Measurements from ENCODE around the gene ANAPC4.

ANAPC4 gene

DNA sequence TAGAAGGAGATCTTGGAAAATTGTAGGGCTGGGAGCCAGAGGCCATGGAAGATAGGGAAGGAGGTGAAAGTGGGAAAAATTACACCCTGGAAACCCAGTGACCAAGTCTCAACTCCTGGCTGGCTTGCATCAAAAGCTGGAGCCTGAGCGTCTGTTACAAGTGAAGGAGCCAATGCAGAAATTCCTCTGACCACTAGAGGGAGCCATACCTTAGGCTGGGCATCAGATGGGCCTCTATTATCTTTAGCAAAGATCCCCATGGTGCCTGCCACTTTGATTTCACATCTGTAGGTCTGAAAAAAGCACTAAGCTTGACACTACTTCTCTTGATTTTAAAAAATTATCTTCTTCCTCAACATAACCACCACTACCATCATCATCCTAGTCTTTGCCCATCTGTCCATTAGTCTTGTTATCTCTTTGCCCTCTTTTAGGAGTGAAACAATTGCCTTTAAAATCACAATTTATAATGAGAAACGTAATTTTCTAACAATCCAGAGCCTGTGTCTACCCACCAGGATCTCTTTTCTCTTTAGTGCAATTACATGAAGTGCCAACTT, 62.9 kb downstream of the ANAPC4 start:
- Histone ChIP-seq H3K4me3 (ENCODE audit: low read depth, low read length) (no peak overlapping the region), H3K36me3 (ENCODE audit: control insufficient read depth in 2 of 2, insufficient read depth in 1 of 2, low read length in 2 of 2) (no peaks in the 10 kb centered on the region), H3K4me1 (ENCODE audit: control insufficient read depth, insufficient read depth, low read length) (no peaks in the 10 kb centered on the region), H3K9me3 (ENCODE audit: control insufficient read depth, insufficient read depth, low read depth, low read length) (no peaks in the 10 kb centered on the region), H3K27ac (ENCODE audit: extremely low read depth, low read depth, low read length) (no peak overlapping the region)
- CTCF ChIA-PET: interaction anchor here (0.6 to 6.4 kb wide), 33 partner anchors 8 to 979 kb away, joined by 3 to 150 read pairs (median 4); partner anchors contain the start of gene ZCCHC4
- peak; percentile 52 for TF ChIP-seq ZNF654 (tag by site-specific recombination; IDR thresholded peaks at IDR 0.05; ENCODE audit: low read depth)
- TF ChIP-seq ZNF138 (tag by site-specific recombination; IDR thresholded peaks at IDR 0.05; ENCODE audit: borderline replicate concordance): no peak
- POLR2A ChIA-PET: no interaction called here

DNA sequence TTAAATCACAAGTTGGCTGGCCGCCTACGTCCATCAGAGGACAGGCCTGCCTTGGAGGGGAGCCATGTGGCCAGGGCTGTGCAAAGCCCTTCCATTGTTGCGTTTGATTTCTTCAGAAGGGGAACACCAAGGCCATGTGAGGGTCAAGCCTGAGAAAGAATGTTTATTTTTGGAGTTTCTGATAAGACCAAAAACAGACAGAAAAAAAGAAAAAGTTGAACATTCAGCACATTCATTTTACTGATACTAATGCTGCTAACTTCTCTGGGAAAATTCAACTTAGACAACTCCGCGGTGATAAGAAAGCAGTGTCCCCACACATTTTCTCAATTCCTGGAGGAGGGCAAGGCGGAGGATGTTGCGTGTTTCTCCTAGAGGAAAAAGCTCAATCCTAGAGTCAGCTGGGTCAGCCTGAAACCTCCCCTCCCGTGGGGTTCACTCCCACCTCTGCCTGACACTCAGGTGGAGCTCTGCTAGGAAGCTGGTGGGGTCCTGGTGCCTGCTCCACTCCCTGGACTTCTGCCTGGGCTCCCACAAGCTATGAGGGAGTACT, 63.5 kb downstream of the ANAPC4 start:
- no peaks in the 10 kb centered on the region for H3K4me1 ChIP-seq (ENCODE audit: control insufficient read depth, insufficient read depth, low read length)
- ChIA-PET CTCF (interaction anchor here (0.6 to 6.4 kb wide), 34 partner anchors 8 to 646 kb away, joined by 3 to 150 read pairs (median 4); partner anchors contain the start of gene ZCCHC4), POLR2A (no interaction called here)
- no peaks in the 10 kb centered on the region for H3K36me3 ChIP-seq (ENCODE audit: control insufficient read depth in 2 of 2, insufficient read depth in 1 of 2, low read length in 2 of 2)
- H3K27ac ChIP-seq (ENCODE audit: extremely low read depth, low read depth, low read length): no peak overlapping the region
- no peaks in the 10 kb centered on the region for H3K9me3 ChIP-seq (ENCODE audit: control insufficient read depth, insufficient read depth, low read depth, low read length)
- no peak for TF ChIP-seq ZNF175 (tag by site-specific recombination; IDR thresholded peaks at IDR 0.05)
- TF ChIP-seq TCF7L2 (IDR thresholded peaks at IDR 0.05; ENCODE audit: borderline replicate concordance, low read depth, low read length): no peak
- no peak for TF ChIP-seq ZNF248 (tag by site-specific recombination; IDR thresholded peaks at IDR 0.05)
- no peak for TF ChIP-seq OVOL3 (tag by site-specific recombination; IDR thresholded peaks at IDR 0.05)
- TF ChIP-seq ZNF548 (tag by site-specific recombination; IDR thresholded peaks at IDR 0.05): no peak
- TF ChIP-seq MZF1 (tag by site-specific recombination; IDR thresholded peaks at IDR 0.05; ENCODE audit: borderline replicate concordance): no peak
- TF ChIP-seq, protein P1, sequence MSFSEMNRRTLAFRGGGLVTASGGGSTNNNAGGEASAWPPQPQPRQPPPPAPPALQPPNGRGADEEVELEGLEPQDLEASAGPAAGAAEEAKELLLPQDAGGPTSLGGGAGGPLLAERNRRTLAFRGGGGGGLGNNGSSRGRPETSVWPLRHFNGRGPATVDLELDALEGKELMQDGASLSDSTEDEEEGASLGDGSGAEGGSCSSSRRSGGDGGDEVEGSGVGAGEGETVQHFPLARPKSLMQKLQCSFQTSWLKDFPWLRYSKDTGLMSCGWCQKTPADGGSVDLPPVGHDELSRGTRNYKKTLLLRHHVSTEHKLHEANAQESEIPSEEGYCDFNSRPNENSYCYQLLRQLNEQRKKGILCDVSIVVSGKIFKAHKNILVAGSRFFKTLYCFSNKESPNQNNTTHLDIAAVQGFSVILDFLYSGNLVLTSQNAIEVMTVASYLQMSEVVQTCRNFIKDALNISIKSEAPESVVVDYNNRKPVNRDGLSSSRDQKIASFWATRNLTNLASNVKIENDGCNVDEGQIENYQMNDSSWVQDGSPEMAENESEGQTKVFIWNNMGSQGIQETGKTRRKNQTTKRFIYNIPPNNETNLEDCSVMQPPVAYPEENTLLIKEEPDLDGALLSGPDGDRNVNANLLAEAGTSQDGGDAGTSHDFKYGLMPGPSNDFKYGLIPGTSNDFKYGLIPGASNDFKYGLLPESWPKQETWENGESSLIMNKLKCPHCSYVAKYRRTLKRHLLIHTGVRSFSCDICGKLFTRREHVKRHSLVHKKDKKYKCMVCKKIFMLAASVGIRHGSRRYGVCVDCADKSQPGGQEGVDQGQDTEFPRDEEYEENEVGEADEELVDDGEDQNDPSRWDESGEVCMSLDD (tag by site-specific recombination; IDR thresholded peaks at IDR 0.05): no peak
- no peak for TF ChIP-seq ZNF785 (tag by site-specific recombination; IDR thresholded peaks at IDR 0.05)
- no peak for TF ChIP-seq ZNF549 (tag by site-specific recombination; IDR thresholded peaks at IDR 0.05)
- TF ChIP-seq ZNF24 (tag by site-specific recombination; IDR thresholded peaks at IDR 0.05): no peak
- TF ChIP-seq YY1 (tag by site-specific recombination; IDR thresholded peaks at IDR 0.05): no peak
- no peak for TF ChIP-seq ZNF555 (tag by site-specific recombination; conservative IDR thresholded peaks at IDR 0.05)
- no peak for TF ChIP-seq ZNF16 (tag by site-specific recombination; IDR thresholded peaks at IDR 0.05; ENCODE audit: low read depth)
- TF ChIP-seq ZNF132 (tag by site-specific recombination; IDR thresholded peaks at IDR 0.05; ENCODE audit: borderline replicate concordance): no peak
- no peak overlapping the region for H3K4me3 ChIP-seq (ENCODE audit: low read depth, low read length)

DNA sequence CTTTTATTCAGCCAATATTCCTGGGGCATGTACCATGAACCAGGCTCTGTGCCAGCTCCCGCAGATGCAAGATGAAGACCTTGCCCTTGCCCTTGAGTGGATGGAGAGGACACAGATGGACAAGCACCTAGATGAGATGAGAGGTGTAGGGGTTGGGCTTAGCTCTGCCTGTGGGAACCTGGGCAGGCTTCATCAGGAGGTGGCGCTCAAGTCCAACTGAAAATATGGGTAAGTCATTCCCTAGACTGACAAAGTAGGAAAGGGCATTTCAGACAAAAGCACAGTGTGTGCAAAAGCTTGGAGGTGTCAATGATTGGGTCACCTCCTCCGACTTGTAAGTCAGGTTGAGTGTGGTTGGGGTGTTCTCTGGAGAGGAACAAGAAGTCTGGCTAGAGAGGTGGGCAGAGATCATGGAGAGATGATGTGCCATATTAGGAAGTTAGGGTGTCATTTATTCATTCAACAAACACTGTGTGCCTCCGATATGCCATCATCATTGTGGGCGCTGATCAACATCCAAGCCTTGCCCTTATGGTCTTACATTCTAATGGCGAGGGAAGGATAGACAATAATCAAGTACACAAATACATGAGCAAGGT, 64.6 kb downstream of the ANAPC4 start:
- Histone ChIP-seq H3K4me3 (ENCODE audit: low read depth, low read length) (no peak overlapping the region), H3K4me1 (ENCODE audit: control insufficient read depth, insufficient read depth, low read length) (no peaks in the 10 kb centered on the region), H3K36me3 (ENCODE audit: control insufficient read depth in 2 of 2, insufficient read depth in 1 of 2, low read length in 2 of 2) (no peaks in the 10 kb centered on the region), H3K27ac (ENCODE audit: extremely low read depth, low read depth, low read length) (no peak overlapping the region), H3K9me3 (ENCODE audit: control insufficient read depth, insufficient read depth, low read depth, low read length) (no peaks in the 10 kb centered on the region)
- POLR2A ChIA-PET: no interaction called here
- TF ChIP-seq ZNF155 (tag by site-specific recombination; IDR thresholded peaks at IDR 0.05) (no peak), ZNF654 (tag by site-specific recombination; IDR thresholded peaks at IDR 0.05; ENCODE audit: low read depth) (peak; percentile 88), ZNF677 (tag by site-specific recombination; IDR thresholded peaks at IDR 0.05) (no peak)
- TF ChIP-seq, protein P2, sequence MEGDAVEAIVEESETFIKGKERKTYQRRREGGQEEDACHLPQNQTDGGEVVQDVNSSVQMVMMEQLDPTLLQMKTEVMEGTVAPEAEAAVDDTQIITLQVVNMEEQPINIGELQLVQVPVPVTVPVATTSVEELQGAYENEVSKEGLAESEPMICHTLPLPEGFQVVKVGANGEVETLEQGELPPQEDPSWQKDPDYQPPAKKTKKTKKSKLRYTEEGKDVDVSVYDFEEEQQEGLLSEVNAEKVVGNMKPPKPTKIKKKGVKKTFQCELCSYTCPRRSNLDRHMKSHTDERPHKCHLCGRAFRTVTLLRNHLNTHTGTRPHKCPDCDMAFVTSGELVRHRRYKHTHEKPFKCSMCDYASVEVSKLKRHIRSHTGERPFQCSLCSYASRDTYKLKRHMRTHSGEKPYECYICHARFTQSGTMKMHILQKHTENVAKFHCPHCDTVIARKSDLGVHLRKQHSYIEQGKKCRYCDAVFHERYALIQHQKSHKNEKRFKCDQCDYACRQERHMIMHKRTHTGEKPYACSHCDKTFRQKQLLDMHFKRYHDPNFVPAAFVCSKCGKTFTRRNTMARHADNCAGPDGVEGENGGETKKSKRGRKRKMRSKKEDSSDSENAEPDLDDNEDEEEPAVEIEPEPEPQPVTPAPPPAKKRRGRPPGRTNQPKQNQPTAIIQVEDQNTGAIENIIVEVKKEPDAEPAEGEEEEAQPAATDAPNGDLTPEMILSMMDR (tag by site-specific recombination; IDR thresholded peaks at IDR 0.05): peak; percentile 59
- TF ChIP-seq, protein P3, sequence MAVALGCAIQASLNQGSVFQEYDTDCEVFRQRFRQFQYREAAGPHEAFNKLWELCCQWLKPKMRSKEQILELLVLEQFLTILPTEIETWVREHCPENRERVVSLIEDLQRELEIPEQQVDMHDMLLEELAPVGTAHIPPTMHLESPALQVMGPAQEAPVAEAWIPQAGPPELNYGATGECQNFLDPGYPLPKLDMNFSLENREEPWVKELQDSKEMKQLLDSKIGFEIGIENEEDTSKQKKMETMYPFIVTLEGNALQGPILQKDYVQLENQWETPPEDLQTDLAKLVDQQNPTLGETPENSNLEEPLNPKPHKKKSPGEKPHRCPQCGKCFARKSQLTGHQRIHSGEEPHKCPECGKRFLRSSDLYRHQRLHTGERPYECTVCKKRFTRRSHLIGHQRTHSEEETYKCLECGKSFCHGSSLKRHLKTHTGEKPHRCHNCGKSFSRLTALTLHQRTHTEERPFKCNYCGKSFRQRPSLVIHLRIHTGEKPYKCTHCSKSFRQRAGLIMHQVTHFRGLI (tag by site-specific recombination; IDR thresholded peaks at IDR 0.05): peak; percentile 45; the same call in 1 of the 2 replicates
- CTCF ChIA-PET: interaction anchor here (0.6 to 6.4 kb wide), 19 partner anchors 11 to 928 kb away, joined by 3 to 150 read pairs (median 4); no protein-coding TSS in a partner anchor
